Neural cell (in vitro differentiated cells): ENCODE measurements around the gene CES4A. TPM values are rescaled to one million over a fixed set of nuclear protein-coding genes. Genes with fewer than 3 reads are reported as not detected.

Experiments used
- H2AFZ ChIP-seq: fragments of 200-600, 300-800 bp; sonication (generic), shearing (Covaris generic); 2 replicates; pipeline ENCODE4 v1.6.0; 2014; ENCODE audit warnings: low read depth, mild to moderate bottlenecking, antibody characterized with exemption, low read length, moderate library complexity
- H3F3A ChIP-seq: fragments of 200-600 bp; shearing (Covaris generic); 2 replicates; pipeline ENCODE4 v1.6.1; 2016; ENCODE audit warnings: mild to moderate bottlenecking, moderate library complexity, mixed read lengths, antibody characterized with exemption, low read length; ENCODE audit not compliant: insufficient read depth, poor library complexity, severe bottlenecking
- H3K27ac ChIP-seq: fragments of 200-600, 300-800 bp; sonication (generic), shearing (Covaris generic); 2 replicates; pipeline ENCODE4 v1.5.1; 2014; ENCODE audit warnings: mild to moderate bottlenecking, low read length, moderate library complexity
- H3K27me3 ChIP-seq: fragments of 300-800, 200-600 bp; sonication (generic), shearing (Covaris generic); 2 replicates; pipeline ENCODE4 v1.6.0; 2014; ENCODE audit warnings: mild to moderate bottlenecking, low read depth, low read length, moderate library complexity; ENCODE audit not compliant: insufficient read depth
- H3K36me3 ChIP-seq: fragments of 300-800, 200-600 bp; sonication (generic), shearing (Covaris generic); 2 replicates; pipeline ENCODE4 v1.5.1; 2014; ENCODE audit warnings: mild to moderate bottlenecking, antibody characterized with exemption, low read length, moderate library complexity; ENCODE audit not compliant: insufficient read depth
- H3K4me2 ChIP-seq: fragments of 300-800, 200-600 bp; sonication (generic), shearing (Covaris generic); 2 replicates; pipeline ENCODE4 v1.6.0; 2014; ENCODE audit warnings: mild to moderate bottlenecking, low read length
- H3K4me3 ChIP-seq: fragments of 300-800, 200-600 bp; sonication (generic), shearing (Covaris generic); 2 replicates; pipeline ENCODE4 v1.5.1; 2014; ENCODE audit warnings: mild to moderate bottlenecking, low read length, moderate library complexity
- H3K79me2 ChIP-seq: fragments of 200-600 bp; shearing (Covaris generic); replicated peaks from 2 replicates; pipeline ENCODE4 v1.6.0; 2014; ENCODE audit warnings: mild to moderate bottlenecking, low read length, moderate library complexity; ENCODE audit not compliant: insufficient read depth
- H3K9ac ChIP-seq: fragments of 300-800, 200-600 bp; sonication (generic), shearing (Covaris generic); 2 replicates; pipeline ENCODE4 v1.6.1; 2016; ENCODE audit warnings: mild to moderate bottlenecking, low read length, mixed read lengths
- H3K9me2 ChIP-seq: fragments of 200-600 bp; shearing (Covaris generic); 2 replicates; pipeline ENCODE4 v1.6.1; 2016; ENCODE audit warnings: mild to moderate bottlenecking, low read length, mixed read lengths; ENCODE audit not compliant: insufficient read depth
- H3K9me3 ChIP-seq: fragments of 200-600, 300-800 bp; sonication (generic), shearing (Covaris generic); 2 replicates; pipeline ENCODE4 v1.6.1; 2016; ENCODE audit warnings: mild to moderate bottlenecking, mixed run types, low read length, moderate library complexity, mixed read lengths
- H4K20me1 ChIP-seq: fragments of 200-600 bp; shearing (Covaris generic); 2 replicates; pipeline ENCODE4 v1.6.1; 2016; ENCODE audit warnings: mild to moderate bottlenecking, mixed run types; ENCODE audit not compliant: insufficient read depth
- CTCF ChIP-seq: fragments of 450-650 bp; IDR thresholded peaks from 2 replicates; pipeline ENCODE4 v1.5.1; 2014; ENCODE audit warnings: antibody characterized with exemption, mild to moderate bottlenecking, moderate library complexity; ENCODE audit not compliant: poor library complexity, severe bottlenecking
- EP300 ChIP-seq: fragments of 450-650 bp; conservative IDR thresholded peaks from 2 replicates; pipeline ENCODE4 v1.6.1; 2014; ENCODE audit warnings: antibody characterized with exemption, mild to moderate bottlenecking, moderate library complexity; ENCODE audit not compliant: poor library complexity, severe bottlenecking
- EZH2 ChIP-seq: fragments of 200-600, 300-800 bp; shearing (Covaris generic), sonication (generic); IDR thresholded peaks from 2 replicates; pipeline ENCODE4 v1.6.1; 2014; ENCODE audit warnings: antibody characterized with exemption, low read length, borderline replicate concordance, mild to moderate bottlenecking; ENCODE audit not compliant: insufficient read depth, poor library complexity, severe bottlenecking
- MXI1 ChIP-seq: fragments of 450-650 bp; conservative IDR thresholded peaks from 2 replicates; pipeline ENCODE4 v1.6.1; 2014; ENCODE audit warnings: antibody characterized with exemption, mild to moderate bottlenecking; ENCODE audit not compliant: poor library complexity, severe bottlenecking
- POLR2AphosphoS5 ChIP-seq: IDR thresholded peaks from 2 replicates; pipeline ENCODE4 v1.6.1; 2012
- RAD21 ChIP-seq: fragments of 450-650 bp; conservative IDR thresholded peaks from 2 replicates; pipeline ENCODE4 v1.6.1; 2014; ENCODE audit warnings: antibody characterized with exemption, mild to moderate bottlenecking, moderate library complexity
- REST ChIP-seq: IDR thresholded peaks from 2 replicates; pipeline ENCODE4 v1.6.1; 2012; ENCODE audit warnings: borderline replicate concordance
- SMC3 ChIP-seq: fragments of 450-650 bp; conservative IDR thresholded peaks from 2 replicates; pipeline ENCODE4 v1.6.1; 2014; ENCODE audit warnings: antibody characterized with exemption, mild to moderate bottlenecking, moderate library complexity; ENCODE audit not compliant: poor library complexity
- TAF1 ChIP-seq: IDR thresholded peaks from 2 replicates; pipeline ENCODE4 v1.6.1; 2012; ENCODE audit warnings: low read depth
- polyA plus RNA-seq: library from polyadenylated mRNA; depleted of rRNA; stranded (reverse); fragments of >200 nt; gene quantifications from 2 replicates; pipeline ENCODE4 v1.2.3, GENCODE V29; 2014

Gene CES4A
- polyA plus RNA-seq, 1 donor from 2014 or later = 51.2 TPM

- Histone ChIP-seq H2AFZ (no peak overlapping the region), H3K36me3 (no peaks in the 10 kb centered on the region), H3F3A (no peaks in the 10 kb centered on the region), H3K79me2 (no peaks in the 10 kb centered on the region), H3K27me3 (no peaks in the 10 kb centered on the region), H3K9ac (no peak overlapping the region), H3K4me3 (no peak overlapping the region), H3K9me3 (no peaks in the 10 kb centered on the region), H3K27ac (no peak overlapping the region), H3K9me2 (no peaks in the 10 kb centered on the region), H3K4me2 (no peak overlapping the region), H4K20me1 (no peaks in the 10 kb centered on the region)
- no peak for TF ChIP-seq EP300
- no peak for TF ChIP-seq RAD21
These were observed 29.3 kb upstream of the CES4A start for GRCh38 chr16:66958857-66959703.

GRCh38 chr16:66959704-66960161, 28.7 kb upstream of the CES4A start:
- H3K4me2 ChIP-seq = no peak overlapping the region
- H2AFZ ChIP-seq = no peak overlapping the region
- no peaks in the 10 kb centered on the region for H3K79me2 ChIP-seq
- H3K27ac ChIP-seq = no peak overlapping the region
- H3F3A ChIP-seq = no peaks in the 10 kb centered on the region
- TF ChIP-seq TAF1 = no peak
- TF ChIP-seq SMC3 = no peak
- no peak for TF ChIP-seq CTCF
- no peak for TF ChIP-seq REST
- no peak for TF ChIP-seq EZH2
- TF ChIP-seq RAD21 = no peak
- TF ChIP-seq EP300 = no peak
- TF ChIP-seq MXI1 = no peak
- no peak for TF ChIP-seq POLR2AphosphoS5
- no peak overlapping the region for H3K4me3 ChIP-seq
- H3K36me3 ChIP-seq = no peaks in the 10 kb centered on the region
- H3K9me3 ChIP-seq = no peaks in the 10 kb centered on the region
- H3K27me3 ChIP-seq = no peaks in the 10 kb centered on the region
- no peaks in the 10 kb centered on the region for H4K20me1 ChIP-seq
- H3K9ac ChIP-seq = no peak overlapping the region
- no peaks in the 10 kb centered on the region for H3K9me2 ChIP-seq
